RWPE1 (cell line): ENCODE results near the gene CGNL1.

Experiments used
- CTCF ChIA-PET: fragments of 350-600 bp; sonication (Branson Sonifier 250); formaldehyde crosslinking; extraction: SDS; loops from one replicate; lab custom pipeline; 2021; lab: Yijun Ruan, JAX
- POLR2A ChIA-PET: fragments of 400-600 bp; formaldehyde crosslinking; extraction: SDS; loops from one replicate; lab custom pipeline; 2020; ENCODE audit warnings: antibody characterized with exemption; ENCODE audit not compliant: low non-redundant PET; lab: Yijun Ruan, JAX
- DNase-seq: peaks from one replicate; pipeline ENCODE4 v3.0.0; 2012; ENCODE audit warnings: low spot score
- H3K27ac ChIP-seq: fragments of 450-650 bp; 2 replicates; pipeline ENCODE4 v1.5.1; 2017
- TF ChIP-seq, protein P1 (sequence below): fragments of 450-650 bp; conservative IDR thresholded peaks from 2 replicates; pipeline ENCODE4 v1.5.1; 2017; ENCODE audit warnings: low read depth, mild to moderate bottlenecking

Gene CGNL1

DNA sequence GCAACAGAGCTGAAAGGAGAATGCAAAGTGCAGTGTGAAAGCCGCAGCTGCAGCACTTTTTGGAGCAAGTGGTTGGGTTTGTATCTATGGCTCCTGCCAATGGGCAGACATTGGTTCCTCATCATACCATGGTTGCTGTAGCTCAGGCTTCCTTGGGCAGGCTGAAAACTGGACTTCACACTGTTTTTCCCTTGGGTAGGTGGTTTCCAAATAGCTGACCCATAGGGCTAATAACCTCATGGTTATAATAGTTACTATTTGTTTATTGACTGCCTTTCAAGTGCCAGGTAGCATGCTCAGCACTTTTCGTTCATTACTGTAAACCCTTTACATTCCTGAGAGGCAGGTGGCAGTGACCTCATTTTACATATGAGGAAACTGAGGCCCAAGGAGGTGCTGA lies 4.5 kb downstream of the CGNL1 start:
- DNase-seq = no peak
- ChIA-PET CTCF (interaction anchor here (0.7 kb wide), 1 partner anchor 147 kb away, joined by 3 read pairs; no protein-coding TSS in a partner anchor), POLR2A (no interaction called here)
- TF ChIP-seq, protein P1, sequence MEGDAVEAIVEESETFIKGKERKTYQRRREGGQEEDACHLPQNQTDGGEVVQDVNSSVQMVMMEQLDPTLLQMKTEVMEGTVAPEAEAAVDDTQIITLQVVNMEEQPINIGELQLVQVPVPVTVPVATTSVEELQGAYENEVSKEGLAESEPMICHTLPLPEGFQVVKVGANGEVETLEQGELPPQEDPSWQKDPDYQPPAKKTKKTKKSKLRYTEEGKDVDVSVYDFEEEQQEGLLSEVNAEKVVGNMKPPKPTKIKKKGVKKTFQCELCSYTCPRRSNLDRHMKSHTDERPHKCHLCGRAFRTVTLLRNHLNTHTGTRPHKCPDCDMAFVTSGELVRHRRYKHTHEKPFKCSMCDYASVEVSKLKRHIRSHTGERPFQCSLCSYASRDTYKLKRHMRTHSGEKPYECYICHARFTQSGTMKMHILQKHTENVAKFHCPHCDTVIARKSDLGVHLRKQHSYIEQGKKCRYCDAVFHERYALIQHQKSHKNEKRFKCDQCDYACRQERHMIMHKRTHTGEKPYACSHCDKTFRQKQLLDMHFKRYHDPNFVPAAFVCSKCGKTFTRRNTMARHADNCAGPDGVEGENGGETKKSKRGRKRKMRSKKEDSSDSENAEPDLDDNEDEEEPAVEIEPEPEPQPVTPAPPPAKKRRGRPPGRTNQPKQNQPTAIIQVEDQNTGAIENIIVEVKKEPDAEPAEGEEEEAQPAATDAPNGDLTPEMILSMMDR = no peak
- no peak overlapping the region for H3K27ac ChIP-seq

DNA sequence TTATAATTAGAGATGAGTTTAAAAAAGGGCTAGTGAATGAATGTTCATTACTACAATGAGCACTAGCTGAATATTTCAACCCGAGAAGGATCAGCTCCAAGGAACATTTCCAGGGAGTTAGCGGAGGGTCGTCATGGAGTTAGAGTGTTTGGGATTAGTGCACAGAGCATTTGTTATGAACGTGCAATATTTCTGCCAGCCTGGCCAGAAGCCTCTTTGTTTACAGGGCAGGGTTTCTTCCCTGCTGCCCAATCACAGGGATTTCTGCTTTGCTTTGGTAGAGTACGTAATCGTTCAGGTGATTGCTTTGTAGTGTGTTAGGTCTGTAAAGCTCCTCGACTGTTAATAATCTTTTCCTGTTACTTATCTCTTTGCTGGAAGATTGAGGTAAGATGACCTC lies 5.9 kb downstream of the CGNL1 start:
- no peak overlapping the region for H3K27ac ChIP-seq
- TF ChIP-seq, protein P1 = no peak
- CTCF ChIA-PET = no interaction called here
- POLR2A ChIA-PET = no interaction called here
- DNase-seq = no peak

- TF ChIP-seq, protein P1 = no peak
- ChIA-PET CTCF (no interaction called here), POLR2A (no interaction called here)
- DNase-seq = no peak
- no peak overlapping the region for H3K27ac ChIP-seq
Measured at GRCh38 chr15:57382969-57383368, 6.7 kb downstream of the CGNL1 start.

- no peak overlapping the region for H3K27ac ChIP-seq
- ChIA-PET CTCF (interaction anchor here (1.1 kb wide), 1 partner anchor 43 kb away, joined by 3 read pairs; no protein-coding TSS in a partner anchor), POLR2A (no interaction called here)
- DNase-seq = no peak
- TF ChIP-seq, protein P1 = no peak
Measured at GRCh38 chr15:57384024-57384423, 7.7 kb downstream of the CGNL1 start.

- DNase-seq = no peak
Measured at GRCh38 chr15:57384816-57385215, 8.5 kb downstream of the CGNL1 start.

GRCh38 chr15:57385923-57386390 lies 9.7 kb downstream of the CGNL1 start:
- ChIA-PET CTCF (interaction anchor here (0.6 kb wide), 1 partner anchor 76 kb away, joined by 3 read pairs; no protein-coding TSS in a partner anchor), POLR2A (interaction anchor here (0.5 kb wide), 1 partner anchor 737 kb away, joined by 3 read pairs; no protein-coding TSS in a partner anchor)
- TF ChIP-seq, protein P1 = no peak
- DNase-seq = no peak
- no peak overlapping the region for H3K27ac ChIP-seq

More at GRCh38 chr15:57384816-57385215, 8.5 kb downstream of the CGNL1 start:
- TF ChIP-seq, protein P1 = no peak
- H3K27ac ChIP-seq = no peak overlapping the region
- POLR2A ChIA-PET = no interaction called here
- CTCF ChIA-PET = interaction anchor here (1.1 kb wide), 1 partner anchor 44 kb away, joined by 3 read pairs; no protein-coding TSS in a partner anchor
